Measurements from ENCODE around the gene TMEM108. TPM values are rescaled to one million over a fixed set of nuclear protein-coding genes. Genes with fewer than 3 reads are reported as not detected.

The TMEM108 gene
- total RNA-seq, 1 donor from 2014 or later: 2.4 TPM

DNA sequence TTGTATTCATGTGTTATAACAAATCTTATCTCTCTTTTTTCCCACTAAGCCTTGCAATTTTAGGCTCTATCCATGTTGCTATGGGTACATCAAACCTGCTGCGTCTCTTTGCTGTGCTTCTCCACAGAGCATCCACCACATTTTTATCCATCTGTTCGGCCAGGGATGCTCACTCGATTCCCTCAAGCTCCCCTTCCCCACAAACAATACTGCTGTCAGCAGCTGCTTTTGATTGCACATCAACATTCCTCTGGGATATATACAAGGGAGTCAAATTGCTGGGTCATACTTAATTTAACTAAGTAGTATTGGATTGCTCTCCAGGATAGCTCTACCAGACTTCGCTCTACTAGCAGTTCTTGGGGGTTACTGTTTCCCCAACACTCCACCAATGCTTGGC, 36.8 kb downstream of the TMEM108 start:
- H3K9me3 ChIP-seq (replicated peaks): peaks cover 4% of the 10 kb centered on the region
- TF ChIP-seq, protein P1, sequence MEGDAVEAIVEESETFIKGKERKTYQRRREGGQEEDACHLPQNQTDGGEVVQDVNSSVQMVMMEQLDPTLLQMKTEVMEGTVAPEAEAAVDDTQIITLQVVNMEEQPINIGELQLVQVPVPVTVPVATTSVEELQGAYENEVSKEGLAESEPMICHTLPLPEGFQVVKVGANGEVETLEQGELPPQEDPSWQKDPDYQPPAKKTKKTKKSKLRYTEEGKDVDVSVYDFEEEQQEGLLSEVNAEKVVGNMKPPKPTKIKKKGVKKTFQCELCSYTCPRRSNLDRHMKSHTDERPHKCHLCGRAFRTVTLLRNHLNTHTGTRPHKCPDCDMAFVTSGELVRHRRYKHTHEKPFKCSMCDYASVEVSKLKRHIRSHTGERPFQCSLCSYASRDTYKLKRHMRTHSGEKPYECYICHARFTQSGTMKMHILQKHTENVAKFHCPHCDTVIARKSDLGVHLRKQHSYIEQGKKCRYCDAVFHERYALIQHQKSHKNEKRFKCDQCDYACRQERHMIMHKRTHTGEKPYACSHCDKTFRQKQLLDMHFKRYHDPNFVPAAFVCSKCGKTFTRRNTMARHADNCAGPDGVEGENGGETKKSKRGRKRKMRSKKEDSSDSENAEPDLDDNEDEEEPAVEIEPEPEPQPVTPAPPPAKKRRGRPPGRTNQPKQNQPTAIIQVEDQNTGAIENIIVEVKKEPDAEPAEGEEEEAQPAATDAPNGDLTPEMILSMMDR (IDR thresholded peaks at IDR 0.05; ENCODE audit: borderline replicate concordance): no peak
- H3K4me1 ChIP-seq: no peaks in the 10 kb centered on the region
- no peak overlapping the region for H3K4me3 ChIP-seq
- no peaks in the 10 kb centered on the region for H3K36me3 ChIP-seq
- no peaks in the 10 kb centered on the region for H3K27me3 ChIP-seq (ENCODE audit: low read depth)
- no peak overlapping the region for H3K27ac ChIP-seq (replicated peaks)
- intact Hi-C loops (cut with micrococcal nuclease): no loop called here
- DNase-seq: no peak

DNA sequence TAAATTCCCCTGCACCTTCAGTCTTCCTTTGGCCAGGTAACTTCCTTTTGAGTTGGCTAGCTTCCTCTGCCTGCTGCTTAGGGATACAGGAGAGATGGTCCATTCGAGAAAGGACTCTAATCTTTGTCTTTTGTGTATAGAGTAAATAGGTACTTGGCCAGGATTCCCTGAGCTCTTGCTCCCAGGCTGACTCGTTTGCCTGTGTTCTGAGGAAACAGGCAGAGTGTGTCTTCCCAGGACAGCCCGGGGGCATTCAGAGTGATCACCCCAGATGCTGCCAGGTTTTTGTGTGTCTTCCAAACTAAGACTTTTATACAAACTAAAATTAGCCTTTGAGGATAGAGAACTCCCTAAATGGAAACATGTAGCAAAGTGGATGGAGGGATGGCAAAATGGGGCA, 39.5 kb downstream of the TMEM108 start:
- H3K36me3 ChIP-seq: no peaks in the 10 kb centered on the region
- no peaks in the 10 kb centered on the region for H3K27me3 ChIP-seq (ENCODE audit: low read depth)
- no peaks in the 10 kb centered on the region for H3K4me1 ChIP-seq
- DNase-seq: no peak
- no peak overlapping the region for H3K27ac ChIP-seq (replicated peaks)
- peaks cover 13% of the 10 kb centered on the region for H3K9me3 ChIP-seq (replicated peaks)
- TF ChIP-seq, protein P1 (IDR thresholded peaks at IDR 0.05; ENCODE audit: borderline replicate concordance): no peak
- no peak overlapping the region for H3K4me3 ChIP-seq
- intact Hi-C loops (cut with micrococcal nuclease): no loop called here

DNA sequence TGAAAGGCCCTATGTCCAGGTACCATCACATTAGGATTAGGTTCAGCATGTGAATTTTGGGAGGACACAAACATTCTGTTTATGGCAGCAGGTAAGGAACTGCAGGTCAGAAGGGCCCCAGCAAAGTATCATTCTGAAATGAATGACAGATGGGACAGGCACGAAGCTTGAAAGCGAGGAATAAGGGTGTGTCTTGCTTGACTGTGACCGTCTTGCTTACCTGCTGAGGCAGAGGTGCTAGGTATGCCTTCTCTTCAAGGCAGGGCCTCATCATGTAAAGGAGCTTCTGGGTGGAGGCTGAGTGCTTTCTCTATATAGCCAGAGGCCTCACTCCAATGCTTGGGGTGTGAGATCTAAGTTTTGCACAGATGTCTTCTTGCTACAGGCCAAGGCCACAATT, 41.4 kb downstream of the TMEM108 start:
- Histone ChIP-seq H3K27ac (replicated peaks) (no peak overlapping the region), H3K9me3 (replicated peaks) (peaks cover 10% of the 10 kb centered on the region), H3K27me3 (ENCODE audit: low read depth) (no peaks in the 10 kb centered on the region), H3K4me1 (peaks cover 4% of the 10 kb centered on the region), H3K4me3 (no peak overlapping the region), H3K36me3 (no peaks in the 10 kb centered on the region)
- intact Hi-C loops (cut with micrococcal nuclease): no loop called here
- TF ChIP-seq, protein P1 (IDR thresholded peaks at IDR 0.05; ENCODE audit: borderline replicate concordance): no peak
- no peak for DNase-seq

DNA sequence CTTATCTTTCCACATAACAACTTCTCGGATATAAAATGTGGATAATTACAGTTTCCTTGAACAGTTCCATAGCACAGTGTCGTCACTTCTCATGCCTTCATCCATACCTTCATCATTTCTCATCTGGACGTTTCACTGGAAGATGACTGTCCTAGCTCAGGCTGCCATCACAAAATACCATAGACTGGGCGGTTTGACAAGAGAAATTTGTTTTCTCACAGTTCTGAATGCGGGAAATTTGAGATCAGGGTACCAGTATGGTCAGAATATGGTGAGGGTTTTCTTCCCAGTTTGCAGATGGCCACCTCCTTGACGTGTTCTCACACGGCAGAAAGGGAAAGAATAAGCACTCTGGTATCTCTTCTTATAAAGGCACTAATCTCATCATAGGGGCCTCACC, 42.8 kb downstream of the TMEM108 start:
- intact Hi-C loops (cut with micrococcal nuclease): no loop called here

DNA sequence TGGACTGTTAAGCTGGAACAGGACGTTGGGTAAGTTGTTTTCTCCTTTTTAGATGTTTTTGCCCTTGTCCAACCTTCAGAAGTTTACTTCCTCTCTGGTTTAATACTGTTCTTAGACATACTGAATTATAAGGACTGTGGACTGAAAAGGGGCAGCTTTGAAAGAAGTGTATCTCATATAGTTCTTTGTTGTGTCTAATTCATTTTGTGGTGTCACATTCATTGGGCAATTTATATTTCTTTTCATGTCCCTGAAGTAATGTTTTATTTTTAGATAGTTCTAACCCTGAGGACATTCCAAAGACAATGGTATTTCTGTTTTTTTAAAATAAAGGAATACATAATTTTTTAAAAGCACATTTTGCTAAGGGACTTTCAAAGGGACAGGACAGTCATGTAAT, 45.2 kb downstream of the TMEM108 start:
- H3K27me3 ChIP-seq (ENCODE audit: low read depth): no peaks in the 10 kb centered on the region
- peaks cover 4% of the 10 kb centered on the region for H3K4me1 ChIP-seq
- no peaks in the 10 kb centered on the region for H3K36me3 ChIP-seq
- H3K27ac ChIP-seq (replicated peaks): no peak overlapping the region
- no peak overlapping the region for H3K4me3 ChIP-seq
- TF ChIP-seq, protein P1 (IDR thresholded peaks at IDR 0.05; ENCODE audit: borderline replicate concordance): no peak
- no peak for DNase-seq
- H3K9me3 ChIP-seq (replicated peaks): peaks cover 10% of the 10 kb centered on the region
- intact Hi-C loops (cut with micrococcal nuclease): no loop called here

More for the DNA sequence above, 42.8 kb downstream of the TMEM108 start:
- DNase-seq: no peak
- Histone ChIP-seq H3K27ac (replicated peaks) (no peak overlapping the region), H3K9me3 (replicated peaks) (peaks cover 10% of the 10 kb centered on the region), H3K36me3 (no peaks in the 10 kb centered on the region), H3K4me3 (no peak overlapping the region), H3K4me1 (peaks cover 4% of the 10 kb centered on the region), H3K27me3 (ENCODE audit: low read depth) (no peaks in the 10 kb centered on the region)
- TF ChIP-seq, protein P1 (IDR thresholded peaks at IDR 0.05; ENCODE audit: borderline replicate concordance): no peak

Measured in left ventricle myocardium inferior (tissue), 1 donor.